ENCODE results near the gene SHROOM3. TPM values are rescaled to one million over a fixed set of nuclear protein-coding genes. Genes with fewer than 3 reads are reported as not detected.

SHROOM3 gene
- total and polyA plus RNA-seq, 2 donors (not counting 1 experiment from before 2014, with no cell fraction given) = 0.91 to 1.5 TPM

DNA sequence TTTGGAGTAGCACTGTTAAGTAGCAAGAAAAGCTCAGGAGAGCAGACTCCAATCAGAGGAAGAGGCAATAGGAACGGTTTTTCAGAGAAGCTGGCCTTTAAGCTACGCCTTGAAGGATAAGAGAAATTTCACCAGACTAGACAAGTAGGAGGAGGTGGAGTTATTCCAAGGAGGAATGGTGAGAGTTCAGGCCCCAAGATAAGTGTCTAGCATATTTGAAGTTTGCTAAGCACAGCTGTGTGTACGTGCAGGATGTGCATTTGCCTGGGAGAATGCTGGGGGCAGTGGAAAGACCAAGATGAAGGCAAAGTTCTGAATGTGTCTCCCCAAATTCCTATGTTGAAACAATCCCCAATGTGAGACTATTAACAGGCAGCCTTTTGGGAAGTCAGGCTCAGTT lies 371.3 kb downstream of the SHROOM3 start:
- no peak overlapping the region for H2AFZ ChIP-seq (ENCODE audit: insufficient read depth, low read depth, low read length, poor library complexity, severe bottlenecking)

DNA sequence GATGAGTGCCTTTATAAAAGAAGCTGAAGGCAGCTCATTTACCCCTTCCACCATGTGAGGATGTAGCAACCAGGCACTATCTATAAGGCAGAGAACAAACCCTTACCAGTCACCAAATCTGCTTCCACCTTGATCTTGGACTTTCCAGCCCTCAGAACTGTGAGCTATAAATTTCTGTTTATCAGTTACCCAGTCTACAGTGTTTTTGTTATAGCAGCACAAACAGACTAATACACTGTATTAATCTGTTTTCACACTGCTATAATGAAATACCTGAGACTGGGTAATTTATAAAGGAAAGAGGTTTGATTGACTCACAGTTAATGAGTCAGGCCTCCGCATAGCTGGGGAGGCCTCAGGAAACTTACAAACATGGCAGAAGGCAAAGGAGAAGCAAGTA lies 371.7 kb downstream of the SHROOM3 start:
- ChIA-PET POLR2A (no interaction called here), CTCF (no interaction called here)
- Histone ChIP-seq H3K27me3 (replicated peaks in 1 of 4; ENCODE audit: control extremely low read depth in 1 of 4, control insufficient read depth in 3 of 4, insufficient read depth in 4 of 4, low read length in 3 of 4) (peaks cover 0 to 2% (median 0%) of the 10 kb centered on the region in 4 experiments), H3K36me3 (replicated peaks in 1 of 2; ENCODE audit: control extremely low read depth in 1 of 2, control insufficient read depth in 1 of 2, extremely low read depth in 1 of 2, insufficient read depth in 2 of 2, low read length in 1 of 2) (no peaks in the 10 kb centered on the region), H3K9ac (ENCODE audit: low read length) (no peak overlapping the region), H3K9me3 (ENCODE audit: control extremely low read depth in 1 of 3, control insufficient read depth in 2 of 3, insufficient read depth in 1 of 3, low read length in 2 of 3) (peaks cover 0 to 20% (median 0%) of the 10 kb centered on the region in 3 donors), H4K20me1 (ENCODE audit: control insufficient read depth, insufficient read depth, low read length, poor library complexity, severe bottlenecking) (no peaks in the 10 kb centered on the region), H3K4me3 (ENCODE audit: control extremely low read depth in 1 of 5, extremely low read depth in 1 of 5, insufficient read depth in 1 of 5, low read depth in 2 of 5, low read length in 4 of 5) (no peak overlapping the region), H3K4me1 (ENCODE audit: control insufficient read depth in 2 of 2, insufficient read depth in 2 of 2, low read length in 2 of 2) (no peaks in the 10 kb centered on the region), H2AFZ (ENCODE audit: insufficient read depth, low read depth, low read length, poor library complexity, severe bottlenecking) (no peak overlapping the region), H3K27ac (ENCODE audit: low read length in 2 of 2) (no peak overlapping the region), H3K79me2 (ENCODE audit: control insufficient read depth, insufficient read depth, low read length) (no peaks in the 10 kb centered on the region), H3K4me2 (replicated peaks; ENCODE audit: low read depth, low read length, poor library complexity, severe bottlenecking) (no peak overlapping the region)
- ATAC-seq (ENCODE audit: low read depth) = no peak
- DNase-seq = no peak
- WGBS (ENCODE audit: insufficient coverage) = 100% methylated on average over 1 of the region's 1 CpG
- TF ChIP-seq, protein P1, sequence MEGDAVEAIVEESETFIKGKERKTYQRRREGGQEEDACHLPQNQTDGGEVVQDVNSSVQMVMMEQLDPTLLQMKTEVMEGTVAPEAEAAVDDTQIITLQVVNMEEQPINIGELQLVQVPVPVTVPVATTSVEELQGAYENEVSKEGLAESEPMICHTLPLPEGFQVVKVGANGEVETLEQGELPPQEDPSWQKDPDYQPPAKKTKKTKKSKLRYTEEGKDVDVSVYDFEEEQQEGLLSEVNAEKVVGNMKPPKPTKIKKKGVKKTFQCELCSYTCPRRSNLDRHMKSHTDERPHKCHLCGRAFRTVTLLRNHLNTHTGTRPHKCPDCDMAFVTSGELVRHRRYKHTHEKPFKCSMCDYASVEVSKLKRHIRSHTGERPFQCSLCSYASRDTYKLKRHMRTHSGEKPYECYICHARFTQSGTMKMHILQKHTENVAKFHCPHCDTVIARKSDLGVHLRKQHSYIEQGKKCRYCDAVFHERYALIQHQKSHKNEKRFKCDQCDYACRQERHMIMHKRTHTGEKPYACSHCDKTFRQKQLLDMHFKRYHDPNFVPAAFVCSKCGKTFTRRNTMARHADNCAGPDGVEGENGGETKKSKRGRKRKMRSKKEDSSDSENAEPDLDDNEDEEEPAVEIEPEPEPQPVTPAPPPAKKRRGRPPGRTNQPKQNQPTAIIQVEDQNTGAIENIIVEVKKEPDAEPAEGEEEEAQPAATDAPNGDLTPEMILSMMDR (IDR thresholded peaks at IDR 0.05) = no peak
- TF ChIP-seq EZH2 (IDR thresholded peaks at IDR 0.05; ENCODE audit: borderline replicate concordance, insufficient read depth, low read depth, low read length, poor library complexity, severe bottlenecking) = no peak
- H3K9me3 Mint-ChIP-seq (ENCODE audit: insufficient read depth) = peaks cover 9% of the 10 kb centered on the region
- intact Hi-C loops (cut with micrococcal nuclease) = no loop called here
- H3K4me1 Mint-ChIP-seq = no peaks in the 10 kb centered on the region
- H3K4me3 Mint-ChIP-seq = no peak overlapping the region
- peaks cover 16% of the 10 kb centered on the region for H3K27me3 Mint-ChIP-seq
- no peak overlapping the region for H3K27ac Mint-ChIP-seq

More for the DNA sequence above, 371.3 kb downstream of the SHROOM3 start:
- peaks cover 0 to 2% (median 0%) of the 10 kb centered on the region in 4 experiments for H3K27me3 ChIP-seq (replicated peaks in 1 of 4; ENCODE audit: control extremely low read depth in 1 of 4, control insufficient read depth in 3 of 4, insufficient read depth in 4 of 4, low read length in 3 of 4)
- intact Hi-C loops (cut with micrococcal nuclease) = no loop called here
- Mint-ChIP-seq H3K4me1 (no peaks in the 10 kb centered on the region), H3K4me3 (no peak overlapping the region), H3K27ac (no peak overlapping the region), H3K9me3 (ENCODE audit: insufficient read depth) (peaks cover 9% of the 10 kb centered on the region), H3K27me3 (peaks cover 19% of the 10 kb centered on the region)
- H3K4me2 ChIP-seq (replicated peaks; ENCODE audit: low read depth, low read length, poor library complexity, severe bottlenecking) = no peak overlapping the region
- H3K36me3 ChIP-seq (replicated peaks in 1 of 2; ENCODE audit: control extremely low read depth in 1 of 2, control insufficient read depth in 1 of 2, extremely low read depth in 1 of 2, insufficient read depth in 2 of 2, low read length in 1 of 2) = no peaks in the 10 kb centered on the region
- H3K79me2 ChIP-seq (ENCODE audit: control insufficient read depth, insufficient read depth, low read length) = no peaks in the 10 kb centered on the region
- no peak for ATAC-seq (ENCODE audit: low read depth)
- no peak overlapping the region for H3K4me3 ChIP-seq (ENCODE audit: control extremely low read depth in 1 of 5, extremely low read depth in 1 of 5, insufficient read depth in 1 of 5, low read depth in 2 of 5, low read length in 4 of 5)
- H3K27ac ChIP-seq (ENCODE audit: low read length in 2 of 2) = no peak overlapping the region
- TF ChIP-seq, protein P1 (IDR thresholded peaks at IDR 0.05) = no peak
- no peak for TF ChIP-seq EZH2 (IDR thresholded peaks at IDR 0.05; ENCODE audit: borderline replicate concordance, insufficient read depth, low read depth, low read length, poor library complexity, severe bottlenecking)
- WGBS (ENCODE audit: insufficient coverage) = 97% methylated on average over 3 of the region's 3 CpGs
- ChIA-PET POLR2A (no interaction called here), CTCF (no interaction called here)
- no peak overlapping the region for H3K9ac ChIP-seq (ENCODE audit: low read length)
- H3K4me1 ChIP-seq (ENCODE audit: control insufficient read depth in 2 of 2, insufficient read depth in 2 of 2, low read length in 2 of 2) = no peaks in the 10 kb centered on the region
- H3K9me3 ChIP-seq (ENCODE audit: control extremely low read depth in 1 of 3, control insufficient read depth in 2 of 3, insufficient read depth in 1 of 3, low read length in 2 of 3) = peaks cover 0 to 24% (median 0%) of the 10 kb centered on the region in 3 donors
- DNase-seq = no peak
- no peaks in the 10 kb centered on the region for H4K20me1 ChIP-seq (ENCODE audit: control insufficient read depth, insufficient read depth, low read length, poor library complexity, severe bottlenecking)
